Keratinocyte (primary cell): ENCODE data around the gene SHOC1. TPM values are rescaled to one million over a fixed set of nuclear protein-coding genes. Genes with fewer than 3 reads are reported as not detected.

ENCODE experiments used
- DNase-seq: peaks from one replicate; pipeline ENCODE4 v3.0.0-alpha.2; 2011; ENCODE audit warnings: low read depth, missing footprints, low spot score
- FAIRE-seq: peaks from 2 replicates; lab custom pipeline; 2011; peaks lifted over from hg19 to GRCh38; lab: Jason Lieb, UNC
- H2AFZ ChIP-seq: 2 replicates; pipeline ENCODE4 v1.6.0; 2012; ENCODE audit warnings: low read length, control low read depth, inconsistent platforms; ENCODE audit not compliant: control insufficient read depth
- H3K27ac ChIP-seq: 2 replicates; pipeline ENCODE4 v1.5.1; 2011; ENCODE audit warnings: low read length; ENCODE audit not compliant: control insufficient read depth, insufficient read depth
- H3K27me3 ChIP-seq: 3 replicates; pipeline ENCODE4 v1.6.0; 2011; ENCODE audit warnings: low read length; ENCODE audit not compliant: control insufficient read depth, insufficient read depth; ENCODE audit errors: extremely low read depth
- H3K36me3 ChIP-seq, 2 experiments: 2 replicates in 1 of 2; 3 replicates in 1 of 2; pipeline ENCODE4 v1.5.1; 2011; ENCODE audit warnings: low read length in 2 of 2, mild to moderate bottlenecking in 1 of 2; ENCODE audit not compliant: control insufficient read depth in 2 of 2, insufficient read depth in 2 of 2; ENCODE audit errors: extremely low read depth in 1 of 2
- H3K4me1 ChIP-seq: 3 replicates; pipeline ENCODE4 v1.5.1; 2011; ENCODE audit warnings: low read length; ENCODE audit not compliant: control insufficient read depth, insufficient read depth; ENCODE audit errors: extremely low read depth
- H3K4me2 ChIP-seq: 3 replicates; pipeline ENCODE4 v1.6.0; 2011; ENCODE audit warnings: low read depth, low read length; ENCODE audit not compliant: control insufficient read depth, insufficient read depth; ENCODE audit errors: extremely low read depth
- H3K4me3 ChIP-seq, 3 experiments: fragments of 200-600 bp in 1 of 3; sonication (generic) in 1 of 3; 2 replicates in 2 of 3; 3 replicates in 1 of 3; pipeline ENCODE4 v1.5.1; 2011 to 2016; ENCODE audit warnings: low read length in 3 of 3, mild to moderate bottlenecking in 3 of 3, control low read depth in 2 of 3, inconsistent platforms in 1 of 3, low read depth in 1 of 3, mixed read lengths in 1 of 3, mixed run types in 1 of 3, moderate library complexity in 1 of 3; ENCODE audit not compliant: control insufficient read depth in 2 of 3, insufficient read depth in 2 of 3; ENCODE audit errors: extremely low read depth in 1 of 3
- H3K79me2 ChIP-seq: 2 replicates; pipeline ENCODE4 v1.6.0; 2012; ENCODE audit warnings: low read length; ENCODE audit not compliant: control insufficient read depth, insufficient read depth
- H3K9ac ChIP-seq: 3 replicates; pipeline ENCODE4 v1.6.0; 2011; ENCODE audit warnings: low read length; ENCODE audit not compliant: control insufficient read depth, insufficient read depth; ENCODE audit errors: extremely low read depth
- H3K9me1 ChIP-seq: 3 replicates; pipeline ENCODE4 v1.6.0; 2011; ENCODE audit warnings: low read length; ENCODE audit not compliant: control insufficient read depth, insufficient read depth; ENCODE audit errors: extremely low read depth
- H3K9me3 ChIP-seq: 2 replicates; pipeline ENCODE4 v1.5.1; 2012; ENCODE audit warnings: low read depth, low read length; ENCODE audit not compliant: control insufficient read depth
- H4K20me1 ChIP-seq: 3 replicates; pipeline ENCODE4 v1.6.0; 2011; ENCODE audit warnings: low read length; ENCODE audit not compliant: control insufficient read depth, insufficient read depth; ENCODE audit errors: extremely low read depth
- EZH2 ChIP-seq: IDR thresholded peaks from one replicate; pipeline ENCODE4 v1.6.1; 2012; ENCODE audit warnings: inconsistent platforms, mild to moderate bottlenecking, low read length, moderate library complexity
- dilution Hi-C: fragments of 300-500 bp; cut with MboI; formaldehyde crosslinking; loops from one replicate; pipeline ENCODE4 v1.7.0; 2020; ENCODE audit warnings: low sequenced_read_pairs; ENCODE audit not compliant: extremely low pct_ligation_motif_present
- polyA plus RNA-seq, 5 experiments: library from polyadenylated mRNA; depleted of rRNA in 3 of 5; stranded (reverse) in 3 of 5; stranded (forward) in 1 of 5; unstranded in 1 of 5; fragments of >200 nt; gene quantifications; 1 replicate in 1 of 5; 2 replicates in 3 of 5; 3 replicates in 1 of 5; pipeline versions ENCODE4 v1.2.1 to v1.2.3, GENCODE V29; 2011 to 2012; ENCODE audit warnings: missing spikeins in 2 of 5, low read depth in 1 of 5, low replicate concordance in 1 of 5
- TF ChIP-seq, protein P1 (sequence below), 3 experiments: IDR thresholded peaks in 1 of 3; conservative IDR thresholded peaks in 1 of 3; optimal IDR thresholded peaks in 1 of 3; 2 replicates in 2 of 3; 3 replicates in 1 of 3; pipeline versions ENCODE3 to v1.5.1; 2011; ENCODE audit warnings: low read length in 3 of 3, mild to moderate bottlenecking in 3 of 3, moderate library complexity in 2 of 3, control low read depth in 1 of 3, inconsistent platforms in 1 of 3; ENCODE audit not compliant: insufficient read depth in 2 of 3; ENCODE audit errors: extremely low read depth in 1 of 3

The SHOC1 gene
- polyA plus RNA-seq, 1 donor (not counting 4 experiments of a cell fraction or from before 2014, with no cell fraction given), result 0.03 TPM

- no peak overlapping the region for H3K4me3 ChIP-seq
- no peaks in the 10 kb centered on the region for H4K20me1 ChIP-seq
- H3K4me2 ChIP-seq, result no peak overlapping the region
- H3K79me2 ChIP-seq, result no peaks in the 10 kb centered on the region
- no peaks in the 10 kb centered on the region for H3K27me3 ChIP-seq
- peak overlapping the region; percentile 99 for H3K27ac ChIP-seq
- no peaks in the 10 kb centered on the region for H3K36me3 ChIP-seq
- H2AFZ ChIP-seq, result peak overlapping the region; percentile 40
- H3K9ac ChIP-seq, result peak overlapping the region; percentile 34
- FAIRE-seq (peak; percentile 48), DNase-seq (no peak)
- no peaks in the 10 kb centered on the region for H3K9me1 ChIP-seq
- TF ChIP-seq, protein P1, sequence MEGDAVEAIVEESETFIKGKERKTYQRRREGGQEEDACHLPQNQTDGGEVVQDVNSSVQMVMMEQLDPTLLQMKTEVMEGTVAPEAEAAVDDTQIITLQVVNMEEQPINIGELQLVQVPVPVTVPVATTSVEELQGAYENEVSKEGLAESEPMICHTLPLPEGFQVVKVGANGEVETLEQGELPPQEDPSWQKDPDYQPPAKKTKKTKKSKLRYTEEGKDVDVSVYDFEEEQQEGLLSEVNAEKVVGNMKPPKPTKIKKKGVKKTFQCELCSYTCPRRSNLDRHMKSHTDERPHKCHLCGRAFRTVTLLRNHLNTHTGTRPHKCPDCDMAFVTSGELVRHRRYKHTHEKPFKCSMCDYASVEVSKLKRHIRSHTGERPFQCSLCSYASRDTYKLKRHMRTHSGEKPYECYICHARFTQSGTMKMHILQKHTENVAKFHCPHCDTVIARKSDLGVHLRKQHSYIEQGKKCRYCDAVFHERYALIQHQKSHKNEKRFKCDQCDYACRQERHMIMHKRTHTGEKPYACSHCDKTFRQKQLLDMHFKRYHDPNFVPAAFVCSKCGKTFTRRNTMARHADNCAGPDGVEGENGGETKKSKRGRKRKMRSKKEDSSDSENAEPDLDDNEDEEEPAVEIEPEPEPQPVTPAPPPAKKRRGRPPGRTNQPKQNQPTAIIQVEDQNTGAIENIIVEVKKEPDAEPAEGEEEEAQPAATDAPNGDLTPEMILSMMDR (optimal IDR thresholded peaks at IDR 0.05 in 1 of 3, IDR thresholded peaks at IDR 0.05 in 1 of 3, conservative IDR thresholded peaks at IDR 0.05 in 1 of 3; ENCODE audit: extremely low read depth in 1 of 3, insufficient read depth in 2 of 3, low read length in 3 of 3), result no peak
- no peak for TF ChIP-seq EZH2
- dilution Hi-C loops, result no loop called here
- H3K9me3 ChIP-seq, result no peaks in the 10 kb centered on the region
- peaks cover 29% of the 10 kb centered on the region for H3K4me1 ChIP-seq
These were observed 12.5 kb upstream of the SHOC1 start for GRCh38 chr9:111807197-111807596.

- no peak overlapping the region for H3K4me3 ChIP-seq
- TF ChIP-seq, protein P1 (optimal IDR thresholded peaks at IDR 0.05 in 1 of 3, IDR thresholded peaks at IDR 0.05 in 1 of 3, conservative IDR thresholded peaks at IDR 0.05 in 1 of 3; ENCODE audit: extremely low read depth in 1 of 3, insufficient read depth in 2 of 3, low read length in 3 of 3), result no peak
- TF ChIP-seq EZH2, result no peak
- H3K9me1 ChIP-seq, result no peaks in the 10 kb centered on the region
- H3K4me1 ChIP-seq, result peaks cover 29% of the 10 kb centered on the region
- no peaks in the 10 kb centered on the region for H3K27me3 ChIP-seq
- no peaks in the 10 kb centered on the region for H3K36me3 ChIP-seq
- FAIRE-seq (peak; percentile 5), DNase-seq (no peak)
- no peaks in the 10 kb centered on the region for H3K79me2 ChIP-seq
- no peaks in the 10 kb centered on the region for H4K20me1 ChIP-seq
- peak overlapping the region; percentile 85 for H3K4me2 ChIP-seq
- peak overlapping the region; percentile 99 for H3K27ac ChIP-seq
- no peak overlapping the region for H2AFZ ChIP-seq
- dilution Hi-C loops, result no loop called here
- H3K9ac ChIP-seq, result peak overlapping the region; percentile 80
- no peaks in the 10 kb centered on the region for H3K9me3 ChIP-seq
These were observed 11.5 kb upstream of the SHOC1 start for GRCh38 chr9:111806259-111806658.
